K562 (cell line): ENCODE measurements around the gene SPATA21. TPM values are rescaled to one million over a fixed set of nuclear protein-coding genes. Genes with fewer than 3 reads are reported as not detected.
A peak's percentile ranks its signal among the peaks of the same experiment; 100 is the strongest.

ENCODE experiments used
- HCFC1 ChIP-seq: IDR thresholded peaks from 2 replicates; pipeline ENCODE4 v1.6.1; 2012; ENCODE audit warnings: low read depth, low read length, improper control_type of control experiment
- HDGF ChIP-seq: fragments of 450-650 bp; IDR thresholded peaks from 2 replicates; pipeline ENCODE4 v1.6.1; 2016
- KDM5B ChIP-seq: fragments of 200-600 bp; sonication (generic); IDR thresholded peaks from 2 replicates; pipeline ENCODE4 v1.6.1; 2012; ENCODE audit warnings: low read depth, mild to moderate bottlenecking, moderate library complexity, low read length, control low read depth, inconsistent platforms; ENCODE audit not compliant: insufficient replicate concordance
- POLR2G ChIP-seq: fragments of 200-400 bp; formaldehyde crosslinking; IDR thresholded peaks from 2 replicates; pipeline ENCODE4 v1.6.1; 2017; ENCODE audit warnings: low read depth, mild to moderate bottlenecking, antibody characterized with exemption, low read length, moderate library complexity
- PRPF4 ChIP-seq: fragments of 200-400 bp; formaldehyde crosslinking; IDR thresholded peaks from one replicate; pipeline ENCODE4 v1.6.1; 2017; ENCODE audit warnings: low read length, low read depth, mild to moderate bottlenecking; ENCODE audit not compliant: insufficient read depth, poor library complexity, severe bottlenecking
- PURB ChIP-seq: sonication (generic); formaldehyde crosslinking; IDR thresholded peaks from 2 replicates; pipeline ENCODE4 v1.9.0; 2021; ENCODE audit warnings: low read depth, mild to moderate bottlenecking, missing genetic modification reagents
- SNAPC5 ChIP-seq: fragments of 250-450 bp; sonication (Bioruptor Pico); IDR thresholded peaks from 2 replicates; pipeline ENCODE4 v1.8.0; 2021; ENCODE audit warnings: moderate library complexity, mild to moderate bottlenecking, inconsistent platforms
- THRA ChIP-seq: fragments of 450-650 bp; IDR thresholded peaks from 2 replicates; pipeline ENCODE4 v1.6.1; 2017; ENCODE audit warnings: mild to moderate bottlenecking, moderate library complexity
- ZBTB12 ChIP-seq: fragments of 250-450 bp; sonication (Bioruptor Pico); IDR thresholded peaks from 2 replicates; pipeline ENCODE4 v1.4.0; 2020
- ZC3H4 ChIP-seq: sonication (generic); formaldehyde crosslinking; IDR thresholded peaks from 2 replicates; pipeline ENCODE4 v1.9.0; 2021; ENCODE audit warnings: missing genetic modification reagents, borderline replicate concordance
- ZNF318 ChIP-seq, 2 experiments: fragments of 450-650 bp; IDR thresholded peaks; 2 replicates each; pipeline ENCODE4 v1.6.1; 2016; ENCODE audit warnings: mild to moderate bottlenecking in 2 of 2, borderline replicate concordance in 1 of 2, low read depth in 1 of 2, moderate library complexity in 1 of 2
- polyA plus RNA-seq, 8 experiments: library from polyadenylated mRNA; depleted of rRNA in 4 of 8; stranded (reverse) in 5 of 8; unstranded in 3 of 8; fragments of >200 nt; fragmentation: Nextera tagmentation in 2 of 8; fragmentation: Illumina TruSeq in 1 of 8; extraction: Ambion mirVana in 2 of 8; extraction: Trizol in 1 of 8; gene quantifications; 2 replicates each; pipeline versions ENCODE4 v1.2.1 to v1.2.3, GENCODE V29; 2011 to 2014; ENCODE audit warnings: inconsistent platforms in 1 of 8, missing spikeins in 1 of 8
- total RNA-seq, 7 experiments: library from RNA; depleted of rRNA in 6 of 7; stranded (reverse); fragments of >200 nt in 6 of 7; fragmentation: Illumina TruSeq in 2 of 7; extraction: Trizol in 2 of 7; gene quantifications; 2 replicates each; pipeline versions ENCODE4 v1.2.1 to v1.2.3, GENCODE V29; 2011 to 2021; ENCODE audit warnings: low replicate concordance in 1 of 7

The SPATA21 gene
- total and polyA plus RNA-seq, 9 of the 15 experiments (the other 6 are each of a cell fraction or from before 2014, with no cell fraction given) = 0.10 to 0.36 (median 0.13) TPM; not detected in 3

- TF ChIP-seq ZNF318 (IDR thresholded peaks at IDR 0.05; ENCODE audit: borderline replicate concordance in 1 of 2, low read depth in 1 of 2) = no peak
- TF ChIP-seq KDM5B = peak; percentile 97
- no peak for TF ChIP-seq SNAPC5
- no peak for TF ChIP-seq HDGF
- TF ChIP-seq PURB = no peak
- TF ChIP-seq ZBTB12 (CRISPR knock-in tag) = peak; percentile 49; the same call in 1 of the 2 replicates
- TF ChIP-seq ZC3H4 (CRISPR knock-in tag) = peak; percentile 72; the same call in 1 of the 2 replicates
- TF ChIP-seq PRPF4 = no peak
- TF ChIP-seq HCFC1 = peak; percentile 83
- TF ChIP-seq POLR2G = peak; percentile 99
- no peak for TF ChIP-seq THRA
Observed at GRCh38 chr1:16440470-16441281, 3.5 kb upstream of the SPATA21 start, which contains the start of gene NECAP2 (continued).
